NCI-H345 (cell line): Measurements from ENCODE around the gene SKIC3.

ENCODE experiments used
- DNase-seq: peaks from one replicate; lab custom pipeline; 2025; lab: John Stamatoyannopoulos, UW

The SKIC3 gene

DNA sequence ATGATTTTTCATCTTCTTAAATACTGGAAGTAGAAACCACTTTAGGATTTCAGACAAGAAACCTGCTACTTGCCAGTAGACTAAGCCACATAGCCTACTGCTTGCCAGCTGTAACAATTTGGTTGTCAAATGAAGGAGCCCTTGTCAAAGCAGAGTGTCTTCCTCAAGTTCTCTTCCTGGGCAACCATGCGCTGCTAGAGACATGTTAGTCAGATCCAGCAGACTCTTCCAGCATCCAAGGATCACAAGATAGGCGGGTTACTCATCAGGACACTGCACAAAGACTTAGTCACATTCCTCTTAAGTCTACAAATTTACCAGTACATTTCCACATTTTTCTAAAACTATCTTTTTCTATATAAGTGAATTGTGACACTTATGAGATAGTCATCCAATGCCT is 24.4 kb downstream of the SKIC3 start:
- DNase-seq, result no peak

DNA sequence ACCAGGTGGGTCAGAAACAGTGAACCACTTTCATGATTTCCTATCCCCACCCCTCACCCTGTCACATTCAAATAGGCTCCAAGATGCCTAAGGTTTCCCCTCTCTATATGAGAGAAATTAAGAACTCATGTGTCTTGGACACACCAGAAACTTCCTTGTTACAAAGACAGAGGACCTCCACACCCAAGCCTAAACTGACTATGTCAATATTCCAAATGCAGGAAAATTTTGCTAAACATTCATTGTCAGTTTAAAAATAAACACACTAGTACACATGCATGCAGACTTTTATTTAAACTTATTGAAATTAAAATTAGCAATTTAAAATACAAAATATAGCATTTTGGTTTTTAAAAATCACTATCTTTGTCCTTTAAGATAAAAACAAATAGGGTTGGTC is 26.2 kb downstream of the SKIC3 start:
- no peak for DNase-seq

DNA sequence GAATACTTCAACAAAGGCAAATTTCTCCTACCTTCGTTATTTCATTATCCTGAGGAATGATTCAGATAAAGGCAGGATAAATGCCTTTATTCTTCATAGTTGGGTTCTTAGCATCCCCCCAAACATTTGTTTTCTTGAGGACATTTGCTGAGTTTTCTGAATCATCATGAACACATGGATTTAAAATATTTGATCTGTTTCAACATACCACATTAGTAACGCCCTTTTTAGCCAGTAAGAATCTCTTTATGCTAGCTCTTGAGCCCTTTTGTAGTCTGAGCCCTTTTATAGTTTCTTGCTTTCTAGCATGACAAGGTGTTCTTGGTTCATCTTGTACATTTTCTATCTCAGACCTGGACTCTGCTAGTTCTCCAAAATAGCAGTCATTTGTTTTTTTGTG is 27.9 kb downstream of the SKIC3 start:
- no peak for DNase-seq

DNA sequence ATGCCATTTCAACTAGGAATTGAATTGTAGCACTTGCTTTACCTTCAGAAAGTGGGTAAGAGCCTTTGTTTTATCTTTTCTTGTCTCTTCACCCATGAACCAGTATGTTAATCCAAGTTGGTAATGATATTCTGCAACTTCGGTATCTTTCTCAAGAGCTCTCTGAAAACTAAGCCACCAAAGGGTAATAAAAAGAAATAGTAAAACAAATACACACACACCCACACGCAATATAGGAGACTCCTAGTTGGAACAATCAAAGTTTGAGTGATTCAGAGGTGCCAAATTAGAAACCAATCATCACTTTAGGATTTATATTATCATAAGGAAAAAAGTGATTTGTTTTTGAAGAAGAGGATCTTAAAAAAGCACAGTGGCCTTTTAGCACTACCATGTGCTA is 30.4 kb downstream of the SKIC3 start:
- no peak for DNase-seq

DNA sequence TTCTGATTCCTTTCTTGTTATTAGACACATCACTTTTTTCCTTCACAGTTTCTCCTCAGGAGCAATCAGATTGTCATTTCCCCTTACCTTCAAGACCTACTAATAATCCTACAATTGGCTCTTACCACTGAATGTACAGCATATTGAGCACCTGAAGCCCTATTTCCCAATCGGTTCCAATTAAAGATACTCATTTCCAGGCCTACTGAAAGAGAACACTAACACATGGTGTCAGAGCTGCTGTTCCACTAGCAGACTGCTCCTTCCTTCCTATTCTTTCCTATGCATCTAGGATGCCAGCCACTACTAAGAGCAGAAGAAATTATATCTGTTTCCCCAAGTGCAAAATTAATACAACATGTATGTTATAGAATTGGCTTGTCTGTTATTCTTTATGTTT is 34.6 kb downstream of the SKIC3 start:
- DNase-seq, result no peak

DNA sequence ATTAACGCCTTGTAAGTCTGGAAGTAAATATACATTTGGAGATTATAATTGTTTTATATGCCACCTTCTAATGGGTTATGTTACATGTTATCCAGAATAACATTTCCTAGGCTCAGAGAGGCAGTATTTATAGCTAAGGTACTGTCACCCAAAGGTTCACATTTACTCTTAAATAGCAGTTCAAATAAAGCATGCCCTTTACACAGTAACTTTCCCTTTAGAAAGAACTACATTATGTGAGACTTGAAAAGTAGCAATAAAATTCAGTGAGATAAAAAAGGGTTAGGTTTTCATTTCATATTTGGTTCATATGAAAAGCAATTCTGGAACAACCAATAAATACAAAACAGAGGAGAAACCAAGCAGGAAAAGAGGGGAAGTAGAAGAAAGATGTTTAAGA is 35.1 kb downstream of the SKIC3 start:
- no peak for DNase-seq

DNA sequence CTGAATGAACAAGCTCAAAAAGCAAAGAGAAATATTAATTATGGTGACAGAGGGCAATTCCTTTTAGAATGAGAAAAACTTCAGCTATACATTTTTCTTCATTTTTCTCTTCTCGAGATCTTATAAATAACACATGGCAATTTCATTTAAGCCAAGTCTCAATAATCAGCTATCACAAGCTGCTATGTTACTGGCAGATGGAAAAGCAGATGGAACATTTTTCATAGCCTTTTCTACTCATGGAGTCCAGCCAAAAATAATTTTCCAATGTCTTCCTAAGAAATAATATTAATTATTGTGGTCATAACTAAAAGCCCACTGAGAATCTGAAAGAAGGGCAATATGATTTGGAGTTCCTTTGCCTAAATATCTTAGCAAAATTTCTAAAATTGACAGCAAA is 35.6 kb downstream of the SKIC3 start:
- DNase-seq, result no peak

DNA sequence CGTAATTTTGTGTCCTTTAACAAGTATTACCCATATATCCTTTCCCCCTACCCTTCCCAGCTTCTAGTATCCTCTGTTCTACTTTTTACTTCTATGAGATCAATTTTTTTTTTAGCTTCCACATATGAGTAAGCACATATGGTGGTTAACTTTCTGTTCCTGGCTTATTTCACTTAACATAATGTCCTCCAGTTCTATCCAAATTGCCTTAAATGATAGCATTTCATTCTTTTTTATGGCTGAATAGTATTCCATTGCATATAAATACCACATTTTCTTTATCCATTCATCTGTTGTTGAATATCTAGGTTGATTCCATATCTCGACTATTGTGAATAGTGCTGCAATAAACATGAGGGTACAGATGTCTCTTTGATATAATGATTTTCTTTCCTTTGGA is 36.4 kb downstream of the SKIC3 start:
- DNase-seq, result no peak

DNA sequence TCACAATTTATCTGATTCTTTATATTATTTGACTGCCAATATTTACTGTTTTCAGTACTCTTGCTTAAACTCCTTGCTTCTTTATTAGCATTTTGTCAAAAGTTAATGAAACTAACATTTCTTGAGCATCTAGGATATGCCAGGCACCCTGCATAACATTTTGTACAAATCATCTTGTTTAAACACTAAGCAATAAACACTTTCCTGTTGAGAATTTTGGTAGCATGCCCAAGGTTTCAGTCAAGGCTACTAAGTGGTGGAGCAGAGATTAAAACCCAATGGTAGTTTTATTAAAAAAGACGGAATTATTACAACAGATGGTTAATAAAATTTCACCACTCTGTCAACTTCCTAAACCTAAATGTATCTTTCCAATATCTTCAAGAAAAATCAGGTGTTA is 43.2 kb downstream of the SKIC3 start:
- DNase-seq, result no peak

DNA sequence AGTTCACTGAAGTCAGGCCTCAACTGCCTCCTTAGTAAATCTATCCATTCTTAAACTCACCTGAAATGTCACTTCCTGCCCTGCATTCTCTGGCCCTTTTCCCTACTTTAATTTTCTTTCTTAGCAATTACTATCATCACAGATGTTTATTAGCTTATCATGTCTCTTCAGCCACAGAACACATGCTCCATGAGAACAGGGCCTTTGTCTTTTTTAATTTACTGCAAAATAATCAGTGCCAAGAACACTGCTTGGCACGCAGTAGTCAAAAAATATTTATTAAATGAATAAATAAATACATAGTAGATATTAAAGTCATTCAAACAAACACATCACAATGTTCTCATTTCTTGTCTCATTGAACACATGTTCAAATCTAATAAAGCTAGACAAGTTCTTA is 46.2 kb downstream of the SKIC3 start:
- DNase-seq, result no peak
